Lower lobe of right lung (tissue), 2 donors: ENCODE data around the gene ZNF22. TPM values are rescaled to one million over a fixed set of nuclear protein-coding genes. Genes with fewer than 3 reads are reported as not detected.

Experiments
- ATAC-seq, 2 donors: fragments of 200-7000 bp; cut with Tn5 transposase; one replicate each; pipeline ENCODE4 v1.9.1; 2020 to 2022; ENCODE audit warnings: mild to moderate bottlenecking in 2 of 2, moderate library complexity in 2 of 2
- DNase-seq: peaks from one replicate; pipeline ENCODE4 v3.0.0-alpha.2; 2020
- H3K27ac ChIP-seq: fragments of 200-600 bp; one replicate; pipeline ENCODE4 v1.8.0; 2022
- H3K27me3 ChIP-seq: fragments of 200-600 bp; one replicate; pipeline ENCODE4 v1.8.0; 2022; ENCODE audit warnings: low read depth
- H3K36me3 ChIP-seq: fragments of 200-600 bp; one replicate; pipeline ENCODE4 v1.8.0; 2022; ENCODE audit warnings: mild to moderate bottlenecking
- H3K4me1 ChIP-seq: fragments of 200-600 bp; one replicate; pipeline ENCODE4 v1.8.0; 2022
- H3K4me3 ChIP-seq: fragments of 200-600 bp; one replicate; pipeline ENCODE4 v1.8.0; 2022; ENCODE audit warnings: mild to moderate bottlenecking
- H3K9me3 ChIP-seq: fragments of 200-600 bp; one replicate; pipeline ENCODE4 v1.8.0; 2022
- CTCF ChIP-seq: fragments of 200-600 bp; IDR thresholded peaks from one replicate; pipeline ENCODE4 v1.8.0; 2022; ENCODE audit warnings: antibody characterized with exemption, mild to moderate bottlenecking
- intact Hi-C: fragments of 100-400 bp; cut with DNase I; formaldehyde crosslinking; loops from one replicate; pipeline ENCODE4 v1.11.0; 2022
- total RNA-seq: library from RNA; stranded (reverse); fragmentation: NEBNext Ultra II Directional; extraction: Animal tissue kit (Norgen Biotek cat#: 25700); gene quantifications from one replicate; pipeline ENCODE4 v1.2.1, GENCODE V29; 2021
- donor health status: DM: no; HTN: yes; CAD: no; lungs with severe emphysema.

Gene ZNF22
- total RNA-seq, 1 donor from 2014 or later: 22.1 TPM

- Histone ChIP-seq H3K27ac (peak overlapping the region; percentile 46), H3K9me3 (no peaks in the 10 kb centered on the region), H3K4me3 (no peak overlapping the region), H3K27me3 (no peaks in the 10 kb centered on the region), H3K4me1 (peaks cover 76% of the 10 kb centered on the region), H3K36me3 (peaks cover 35% of the 10 kb centered on the region)
- DNase-seq: no peak
- intact Hi-C loops: no loop called here
- TF ChIP-seq CTCF: no peak
- no peak for ATAC-seq
These were observed 29.8 kb upstream of the ZNF22 start for GRCh38 chr10:44970812-44971395.

- Histone ChIP-seq H3K27me3 (no peaks in the 10 kb centered on the region), H3K27ac (peak overlapping the region; percentile 46), H3K9me3 (no peaks in the 10 kb centered on the region), H3K36me3 (peaks cover 36% of the 10 kb centered on the region), H3K4me1 (peaks cover 75% of the 10 kb centered on the region), H3K4me3 (no peak overlapping the region)
- no peak for TF ChIP-seq CTCF
- no peak for DNase-seq
- intact Hi-C loops: no loop called here
- ATAC-seq: no peak
These were observed 29.3 kb upstream of the ZNF22 start for GRCh38 chr10:44971434-44971833.

GRCh38 chr10:44971935-44972757 lies 28.6 kb upstream of the ZNF22 start:
- H3K4me3 ChIP-seq: no peak overlapping the region
- ATAC-seq: no peak
- intact Hi-C loops: no loop called here
- peak overlapping the region; percentile 46 for H3K27ac ChIP-seq
- no peak for DNase-seq
- H3K27me3 ChIP-seq: no peaks in the 10 kb centered on the region
- no peak for TF ChIP-seq CTCF
- H3K9me3 ChIP-seq: no peaks in the 10 kb centered on the region
- H3K4me1 ChIP-seq: peaks cover 75% of the 10 kb centered on the region
- H3K36me3 ChIP-seq: peaks cover 43% of the 10 kb centered on the region

GRCh38 chr10:44972874-44973306 lies 27.8 kb upstream of the ZNF22 start:
- H3K36me3 ChIP-seq: peaks cover 51% of the 10 kb centered on the region

More at GRCh38 chr10:44972874-44973306, 27.8 kb upstream of the ZNF22 start:
- no peaks in the 10 kb centered on the region for H3K27me3 ChIP-seq
- H3K4me3 ChIP-seq: no peak overlapping the region
- H3K27ac ChIP-seq: peak overlapping the region; percentile 90
- intact Hi-C loops: no loop called here
- H3K9me3 ChIP-seq: no peaks in the 10 kb centered on the region
- peaks cover 75% of the 10 kb centered on the region for H3K4me1 ChIP-seq
- DNase-seq (no peak), ATAC-seq (no peak)
- TF ChIP-seq CTCF: no peak
